Measurements from ENCODE around the gene THRSP.

THRSP gene

GRCh38 chr11:78031629-78032028, 32.0 kb upstream of the THRSP start:
- in situ Hi-C loops (cut with HindIII; ENCODE audit: low pct_ligation_motif_present, low sequenced_read_pairs) = no loop called here
- Histone ChIP-seq H3K27ac (no peak overlapping the region), H3K4me3 (ENCODE audit: low read depth, low read length) (no peak overlapping the region), H3K27me3 (replicated peaks) (no peaks in the 10 kb centered on the region), H3K36me3 (replicated peaks) (no peaks in the 10 kb centered on the region)
- DNase-seq = no peak
- TF ChIP-seq, protein P1, sequence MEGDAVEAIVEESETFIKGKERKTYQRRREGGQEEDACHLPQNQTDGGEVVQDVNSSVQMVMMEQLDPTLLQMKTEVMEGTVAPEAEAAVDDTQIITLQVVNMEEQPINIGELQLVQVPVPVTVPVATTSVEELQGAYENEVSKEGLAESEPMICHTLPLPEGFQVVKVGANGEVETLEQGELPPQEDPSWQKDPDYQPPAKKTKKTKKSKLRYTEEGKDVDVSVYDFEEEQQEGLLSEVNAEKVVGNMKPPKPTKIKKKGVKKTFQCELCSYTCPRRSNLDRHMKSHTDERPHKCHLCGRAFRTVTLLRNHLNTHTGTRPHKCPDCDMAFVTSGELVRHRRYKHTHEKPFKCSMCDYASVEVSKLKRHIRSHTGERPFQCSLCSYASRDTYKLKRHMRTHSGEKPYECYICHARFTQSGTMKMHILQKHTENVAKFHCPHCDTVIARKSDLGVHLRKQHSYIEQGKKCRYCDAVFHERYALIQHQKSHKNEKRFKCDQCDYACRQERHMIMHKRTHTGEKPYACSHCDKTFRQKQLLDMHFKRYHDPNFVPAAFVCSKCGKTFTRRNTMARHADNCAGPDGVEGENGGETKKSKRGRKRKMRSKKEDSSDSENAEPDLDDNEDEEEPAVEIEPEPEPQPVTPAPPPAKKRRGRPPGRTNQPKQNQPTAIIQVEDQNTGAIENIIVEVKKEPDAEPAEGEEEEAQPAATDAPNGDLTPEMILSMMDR (IDR thresholded peaks at IDR 0.05; ENCODE audit: low read depth, low read length, missing control alignments) = no peak

DNA sequence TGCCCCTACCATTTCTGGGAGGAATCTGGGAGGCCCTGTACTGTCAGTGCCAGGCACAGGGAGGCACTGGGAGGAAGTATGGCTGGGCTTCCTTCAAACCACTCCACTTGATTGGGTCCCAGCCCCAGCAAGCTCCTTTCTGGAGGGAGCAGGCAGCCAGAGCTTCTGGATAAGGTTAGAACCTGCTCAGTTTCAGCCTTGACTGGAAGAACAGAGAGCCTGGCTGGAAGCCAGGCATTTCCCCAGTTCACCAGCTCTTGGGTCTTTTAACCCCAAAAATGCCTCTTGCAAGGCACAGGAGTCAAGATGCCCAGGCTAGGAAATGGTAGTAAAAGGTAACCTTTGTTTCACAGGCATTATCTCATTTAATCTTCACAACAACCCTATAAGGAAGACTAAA, 31.6 kb upstream of the THRSP start:
- Histone ChIP-seq H3K27ac (no peak overlapping the region), H3K4me3 (ENCODE audit: low read depth, low read length) (no peak overlapping the region), H3K27me3 (replicated peaks) (no peaks in the 10 kb centered on the region), H3K36me3 (replicated peaks) (no peaks in the 10 kb centered on the region)
- in situ Hi-C loops (cut with HindIII; ENCODE audit: low pct_ligation_motif_present, low sequenced_read_pairs) = no loop called here
- no peak for DNase-seq
- TF ChIP-seq, protein P1 (IDR thresholded peaks at IDR 0.05; ENCODE audit: low read depth, low read length, missing control alignments) = no peak

GRCh38 chr11:78033040-78033439, 30.6 kb upstream of the THRSP start:
- Histone ChIP-seq H3K4me3 (ENCODE audit: low read depth, low read length) (no peak overlapping the region), H3K36me3 (replicated peaks) (no peaks in the 10 kb centered on the region), H3K27me3 (replicated peaks) (no peaks in the 10 kb centered on the region), H3K27ac (no peak overlapping the region)
- in situ Hi-C loops (cut with HindIII; ENCODE audit: low pct_ligation_motif_present, low sequenced_read_pairs) = no loop called here
- TF ChIP-seq, protein P1 (IDR thresholded peaks at IDR 0.05; ENCODE audit: low read depth, low read length, missing control alignments) = no peak
- DNase-seq = no peak

- Histone ChIP-seq H3K36me3 (replicated peaks) (no peaks in the 10 kb centered on the region), H3K4me3 (ENCODE audit: low read depth, low read length) (no peak overlapping the region), H3K27ac (no peak overlapping the region), H3K27me3 (replicated peaks) (no peaks in the 10 kb centered on the region)
- TF ChIP-seq, protein P1 (IDR thresholded peaks at IDR 0.05; ENCODE audit: low read depth, low read length, missing control alignments) = no peak
- in situ Hi-C loops (cut with HindIII; ENCODE audit: low pct_ligation_motif_present, low sequenced_read_pairs) = no loop called here
- no peak for DNase-seq
These were observed 29.0 kb upstream of the THRSP start for GRCh38 chr11:78034623-78035022.

DNA sequence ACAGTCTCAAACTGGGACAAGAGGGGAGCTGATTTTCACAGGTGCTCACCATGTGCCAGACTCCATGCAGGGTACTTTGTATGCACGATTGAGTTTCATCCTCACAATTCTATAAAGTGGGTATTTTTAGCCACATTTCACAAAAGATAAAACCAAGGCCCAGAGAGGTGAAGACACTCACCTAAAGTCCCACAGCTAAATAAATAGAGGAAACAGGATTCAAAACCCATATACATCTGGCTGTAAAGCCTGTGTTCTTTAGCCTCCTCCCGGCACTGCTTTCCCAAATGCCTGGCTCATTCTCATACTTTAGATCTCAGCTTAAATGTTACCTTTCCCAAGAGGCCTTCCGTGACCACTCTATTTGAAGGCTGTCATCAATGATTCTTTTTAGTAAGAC, 27.3 kb upstream of the THRSP start:
- Histone ChIP-seq H3K27ac (no peak overlapping the region), H3K4me3 (ENCODE audit: low read depth, low read length) (no peak overlapping the region), H3K36me3 (replicated peaks) (no peaks in the 10 kb centered on the region), H3K27me3 (replicated peaks) (no peaks in the 10 kb centered on the region)
- no peak for DNase-seq
- TF ChIP-seq, protein P1 (IDR thresholded peaks at IDR 0.05; ENCODE audit: low read depth, low read length, missing control alignments) = no peak
- in situ Hi-C loops (cut with HindIII; ENCODE audit: low pct_ligation_motif_present, low sequenced_read_pairs) = no loop called here

DNA sequence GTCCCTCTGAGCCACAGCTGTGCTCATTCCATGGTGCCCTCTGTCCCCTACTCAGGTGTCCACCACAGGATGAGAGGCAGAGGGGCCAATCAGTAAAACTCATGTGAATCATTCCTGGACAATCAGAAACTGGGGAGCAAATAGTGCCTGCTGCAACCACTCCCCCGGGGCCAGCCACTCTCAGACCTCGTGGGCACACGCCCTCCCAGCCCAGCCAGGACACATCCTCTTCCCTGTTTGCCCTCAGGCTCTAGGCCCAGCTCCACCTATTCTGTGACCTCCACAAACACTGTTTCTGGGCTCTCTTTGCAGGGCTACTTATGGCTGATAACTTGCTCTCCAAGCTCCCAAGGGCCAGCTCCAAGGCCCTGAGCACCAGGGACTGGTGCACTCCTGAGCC, 26.6 kb upstream of the THRSP start:
- TF ChIP-seq, protein P1 (IDR thresholded peaks at IDR 0.05; ENCODE audit: low read depth, low read length, missing control alignments) = no peak
- Histone ChIP-seq H3K36me3 (replicated peaks) (no peaks in the 10 kb centered on the region), H3K27me3 (replicated peaks) (no peaks in the 10 kb centered on the region), H3K27ac (no peak overlapping the region), H3K4me3 (ENCODE audit: low read depth, low read length) (no peak overlapping the region)
- DNase-seq = no peak
- in situ Hi-C loops (cut with HindIII; ENCODE audit: low pct_ligation_motif_present, low sequenced_read_pairs) = no loop called here

Measured in brain microvascular endothelial cell (primary cell).